GM10266 (cell line): ENCODE data around the gene DAND5.

Experiments
- DNase-seq: peaks from one replicate; pipeline ENCODE4 v3.0.0; 2012; ENCODE audit errors: extremely low spot score
- TF ChIP-seq, protein P1 (sequence below): IDR thresholded peaks from 2 replicates; pipeline ENCODE4 v1.5.1; 2012; ENCODE audit warnings: mild to moderate bottlenecking, low read depth; ENCODE audit not compliant: control insufficient read depth, insufficient read depth; ENCODE audit errors: missing control alignments

The DAND5 gene

GRCh38 chr19:12939975-12940423, 29.4 kb upstream of the DAND5 start:
- TF ChIP-seq, protein P1, sequence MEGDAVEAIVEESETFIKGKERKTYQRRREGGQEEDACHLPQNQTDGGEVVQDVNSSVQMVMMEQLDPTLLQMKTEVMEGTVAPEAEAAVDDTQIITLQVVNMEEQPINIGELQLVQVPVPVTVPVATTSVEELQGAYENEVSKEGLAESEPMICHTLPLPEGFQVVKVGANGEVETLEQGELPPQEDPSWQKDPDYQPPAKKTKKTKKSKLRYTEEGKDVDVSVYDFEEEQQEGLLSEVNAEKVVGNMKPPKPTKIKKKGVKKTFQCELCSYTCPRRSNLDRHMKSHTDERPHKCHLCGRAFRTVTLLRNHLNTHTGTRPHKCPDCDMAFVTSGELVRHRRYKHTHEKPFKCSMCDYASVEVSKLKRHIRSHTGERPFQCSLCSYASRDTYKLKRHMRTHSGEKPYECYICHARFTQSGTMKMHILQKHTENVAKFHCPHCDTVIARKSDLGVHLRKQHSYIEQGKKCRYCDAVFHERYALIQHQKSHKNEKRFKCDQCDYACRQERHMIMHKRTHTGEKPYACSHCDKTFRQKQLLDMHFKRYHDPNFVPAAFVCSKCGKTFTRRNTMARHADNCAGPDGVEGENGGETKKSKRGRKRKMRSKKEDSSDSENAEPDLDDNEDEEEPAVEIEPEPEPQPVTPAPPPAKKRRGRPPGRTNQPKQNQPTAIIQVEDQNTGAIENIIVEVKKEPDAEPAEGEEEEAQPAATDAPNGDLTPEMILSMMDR = no peak
- DNase-seq = no peak

GRCh38 chr19:12940897-12941296, 28.5 kb upstream of the DAND5 start:
- no peak for DNase-seq
- TF ChIP-seq, protein P1 = no peak

GRCh38 chr19:12943437-12944044, 25.8 kb upstream of the DAND5 start:
- no peak for DNase-seq
- TF ChIP-seq, protein P1 = no peak

- TF ChIP-seq, protein P1 = no peak
- DNase-seq = no peak
These were observed 25.2 kb upstream of the DAND5 start for GRCh38 chr19:12944104-12944674.

GRCh38 chr19:12945479-12946091, 23.8 kb upstream of the DAND5 start, which contains the start of gene RAD23A:
RAD23A (plus strand) TSS chr19:12945862; CDS start chr19:12945949, 87 bp downstream.
- TF ChIP-seq, protein P1 = no peak
- peak; percentile 96 for DNase-seq

- TF ChIP-seq, protein P1 = no peak
These were observed 23.2 kb upstream of the DAND5 start for GRCh38 chr19:12946092-12946721.

More at GRCh38 chr19:12946092-12946721, 23.2 kb upstream of the DAND5 start:
- DNase-seq = peak; percentile 73
